Measurements from ENCODE around the gene TMEM107.
"Not testable (repeated sequence)": the region's sequence is repeated elsewhere in the genome, so short reads cannot be mapped to it uniquely, and the experiment has no call there.

The TMEM107 gene

DNA sequence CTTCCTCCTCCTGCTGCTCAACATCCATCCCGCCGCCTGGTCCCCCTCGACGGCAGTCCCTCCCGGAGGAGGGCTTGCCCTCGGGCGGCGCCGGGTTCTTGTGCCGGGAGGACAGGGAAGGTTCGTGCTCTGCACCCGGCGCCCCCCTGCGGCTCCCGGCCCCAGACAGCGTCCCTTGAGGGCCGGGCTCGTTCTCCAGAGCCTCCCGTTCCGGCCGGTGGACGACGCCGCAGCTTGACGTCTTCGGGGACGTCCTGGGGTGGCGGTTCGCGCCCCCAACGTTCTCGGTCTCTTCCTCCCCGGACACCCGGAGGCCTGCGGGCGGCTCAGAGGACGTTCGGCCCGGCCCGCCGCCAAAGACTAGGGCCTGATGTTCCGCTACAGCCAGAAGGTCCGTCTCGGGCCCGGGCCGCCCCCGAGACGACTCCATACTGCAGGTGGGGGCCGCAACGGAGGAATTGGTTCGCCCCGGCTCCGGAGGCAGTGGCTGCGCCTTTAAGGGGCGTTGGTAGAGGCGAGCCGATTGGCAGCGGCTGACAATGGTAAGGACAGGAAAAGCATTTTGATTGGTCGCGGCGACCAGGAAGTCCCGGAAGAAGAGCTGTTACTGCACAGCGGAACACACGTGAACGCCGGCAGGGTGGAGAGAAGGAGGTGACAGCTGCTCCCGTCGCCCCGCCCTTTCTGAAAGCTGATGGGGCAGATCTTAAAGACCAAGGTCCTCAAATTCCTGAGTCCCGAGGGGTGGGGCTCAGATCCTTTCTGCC is 13.7 kb upstream of the TMEM107 start, which contains the start of gene BORCS6:
Gene BORCS6 (minus strand): TSS at position 470 of the 767 bp plus-strand sequence. CDS start 40 bp downstream, at position 430.
- peak; percentile 99 for DNase-seq (ENCODE audit: low read depth)

DNA sequence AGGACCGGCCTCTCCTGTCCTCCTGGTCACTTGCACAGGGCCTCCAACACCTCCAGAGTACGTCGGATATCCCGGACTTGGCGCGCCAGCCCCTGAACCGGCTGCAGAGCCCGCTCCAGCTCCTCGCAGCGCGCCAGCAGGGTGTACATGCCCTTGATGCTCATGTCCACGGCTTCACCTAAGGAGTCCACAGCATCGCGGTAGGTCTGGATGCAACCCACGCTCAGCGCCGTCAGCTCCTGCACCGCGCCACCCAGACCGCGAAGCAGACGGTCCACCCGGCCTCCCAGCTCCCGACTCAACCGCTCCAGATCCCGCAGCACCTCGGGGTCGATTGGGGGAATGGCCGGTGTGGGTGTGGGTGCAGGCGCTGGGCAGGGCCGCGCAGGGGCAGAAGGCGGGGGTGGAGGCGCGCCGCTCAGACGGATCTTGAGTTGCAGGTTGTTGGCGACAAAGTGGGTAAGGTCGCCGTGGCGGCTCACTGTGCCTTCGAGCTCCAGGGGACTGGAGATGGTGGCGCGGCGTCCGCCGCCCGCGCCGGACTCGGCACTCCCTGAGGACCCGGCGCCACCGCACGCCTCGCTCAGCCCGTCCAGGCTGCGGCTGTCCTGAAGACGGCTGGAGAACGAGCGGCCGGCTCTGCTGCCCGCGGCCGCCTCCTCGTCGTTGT is 13.0 kb upstream of the TMEM107 start:
- no peak for DNase-seq (ENCODE audit: low read depth)

DNA sequence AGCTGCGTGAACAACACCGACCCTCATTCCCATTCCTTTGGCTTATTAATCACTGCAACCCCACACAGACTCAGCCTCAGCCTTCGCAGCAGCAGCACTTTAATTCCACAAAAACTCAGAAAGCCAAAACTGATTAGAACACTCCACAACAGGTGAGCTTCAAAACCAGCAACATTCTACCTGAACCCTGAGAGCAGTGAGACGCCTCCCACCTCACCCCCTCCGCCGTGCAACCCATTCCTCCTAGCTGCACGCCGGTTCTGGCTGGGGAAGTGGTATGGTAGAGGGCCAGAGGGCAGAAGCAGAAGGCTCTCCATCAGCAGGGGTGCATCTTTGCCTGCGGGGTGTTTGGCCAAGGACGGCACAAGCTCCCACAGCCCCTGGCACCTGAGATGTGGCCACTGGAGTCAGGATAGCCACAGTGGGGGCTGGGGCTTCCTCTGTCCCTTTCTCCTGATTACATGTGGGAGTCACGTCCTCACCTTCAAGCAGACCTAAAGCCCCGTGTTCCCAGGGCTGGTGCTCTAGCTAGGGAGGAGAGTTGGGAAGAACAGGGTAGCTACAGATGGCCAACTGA is 12.2 kb upstream of the TMEM107 start:
- no peak for DNase-seq (ENCODE audit: low read depth)

DNA sequence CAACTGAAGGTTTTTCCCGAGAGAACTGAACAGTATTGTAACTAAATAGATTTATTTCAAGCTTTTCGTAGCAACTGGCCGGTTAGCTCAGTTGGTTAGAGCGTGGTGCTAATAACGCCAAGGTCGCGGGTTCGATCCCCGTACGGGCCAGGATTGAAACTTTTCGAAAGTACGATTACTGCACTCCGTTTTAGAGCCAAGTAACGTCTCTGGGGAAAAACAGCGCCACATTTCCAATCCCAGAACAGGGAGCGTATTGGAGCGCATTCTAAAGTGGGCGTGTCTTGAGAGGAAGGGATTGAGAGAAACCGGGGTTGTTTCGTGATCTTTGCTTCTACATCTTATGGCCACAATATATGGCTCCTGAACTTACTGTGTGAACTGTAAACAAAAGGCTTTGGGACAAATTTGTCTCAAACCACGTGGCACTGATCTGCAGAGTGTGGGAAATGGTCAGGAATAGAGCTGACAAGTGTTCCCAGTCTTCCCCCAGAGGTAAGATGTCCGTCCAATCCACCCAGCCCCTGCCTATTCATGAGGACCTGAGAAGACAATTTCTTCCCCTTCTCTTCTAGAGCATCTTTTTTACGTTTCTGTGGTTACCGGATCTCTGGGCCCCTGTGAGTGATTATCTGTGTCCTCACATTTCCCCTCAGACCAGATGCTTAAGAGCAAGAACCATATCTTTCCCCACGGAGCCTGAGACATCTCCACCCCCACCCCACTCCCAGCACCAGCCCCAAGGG is 11.5 kb upstream of the TMEM107 start:
- peak; percentile 99 for DNase-seq (ENCODE audit: low read depth)

GRCh38 chr17:8186787-8187516 is 10.8 kb upstream of the TMEM107 start:
- peak; percentile 94 for DNase-seq (ENCODE audit: low read depth)

DNA sequence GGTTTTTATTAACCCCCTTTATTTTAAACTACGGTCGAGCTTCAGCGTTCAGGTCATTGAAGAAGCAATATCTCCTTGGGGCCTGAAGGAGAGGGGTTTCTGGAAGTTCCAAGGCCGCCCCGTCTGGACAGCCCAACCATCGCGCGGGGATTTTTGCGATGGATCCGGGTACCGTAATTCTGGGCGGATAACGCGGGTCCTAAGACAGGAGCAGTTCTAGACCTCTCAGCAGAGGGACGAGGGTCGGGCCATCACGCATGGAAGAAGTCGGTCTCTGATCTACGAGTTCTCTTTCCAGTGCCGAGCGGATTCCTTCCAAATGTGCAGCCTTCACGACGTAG is 10.2 kb upstream of the TMEM107 start:
- no peak for DNase-seq (ENCODE audit: low read depth)

DNA sequence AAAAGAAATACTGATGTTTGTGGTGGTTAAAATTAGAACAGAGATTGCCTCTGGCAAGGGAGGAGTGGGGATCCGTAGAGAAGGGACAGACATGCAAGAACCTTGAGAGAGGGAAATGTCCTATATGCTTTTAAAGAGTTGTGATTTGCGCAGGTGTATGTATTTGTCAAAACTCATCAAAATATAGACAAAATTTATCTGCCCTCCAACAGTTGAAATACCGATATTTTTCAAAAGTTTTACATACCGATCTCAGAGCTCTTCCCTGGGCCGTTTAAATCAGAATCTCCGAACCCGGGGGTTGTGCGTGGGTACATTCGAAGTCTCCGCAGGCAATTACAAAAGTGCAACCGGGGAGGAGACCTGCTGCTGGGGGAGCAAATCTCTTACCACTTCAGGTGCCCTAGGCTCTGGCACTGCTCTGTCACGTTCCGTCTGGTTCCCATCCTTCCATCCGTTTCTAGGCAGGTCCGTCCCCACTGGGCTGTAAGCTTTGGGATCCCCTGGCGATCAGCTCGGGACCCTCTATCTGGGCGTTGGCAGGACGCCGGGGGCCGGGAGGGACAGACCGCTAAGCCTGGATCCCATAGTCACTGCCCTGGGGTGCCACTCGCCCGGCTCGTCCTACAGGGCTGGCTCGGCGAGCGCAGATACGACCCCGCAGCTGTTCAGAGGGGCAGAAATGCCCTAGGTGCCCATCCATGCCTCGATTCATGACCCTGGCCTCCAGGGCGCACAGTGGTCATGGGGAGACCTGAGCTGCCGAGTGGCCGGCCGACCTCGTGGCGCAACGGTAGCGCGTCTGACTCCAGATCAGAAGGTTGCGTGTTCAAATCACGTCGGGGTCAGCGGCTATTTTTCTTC is 9.6 kb upstream of the TMEM107 start:
- peak; percentile 63 for DNase-seq (ENCODE audit: low read depth)

DNA sequence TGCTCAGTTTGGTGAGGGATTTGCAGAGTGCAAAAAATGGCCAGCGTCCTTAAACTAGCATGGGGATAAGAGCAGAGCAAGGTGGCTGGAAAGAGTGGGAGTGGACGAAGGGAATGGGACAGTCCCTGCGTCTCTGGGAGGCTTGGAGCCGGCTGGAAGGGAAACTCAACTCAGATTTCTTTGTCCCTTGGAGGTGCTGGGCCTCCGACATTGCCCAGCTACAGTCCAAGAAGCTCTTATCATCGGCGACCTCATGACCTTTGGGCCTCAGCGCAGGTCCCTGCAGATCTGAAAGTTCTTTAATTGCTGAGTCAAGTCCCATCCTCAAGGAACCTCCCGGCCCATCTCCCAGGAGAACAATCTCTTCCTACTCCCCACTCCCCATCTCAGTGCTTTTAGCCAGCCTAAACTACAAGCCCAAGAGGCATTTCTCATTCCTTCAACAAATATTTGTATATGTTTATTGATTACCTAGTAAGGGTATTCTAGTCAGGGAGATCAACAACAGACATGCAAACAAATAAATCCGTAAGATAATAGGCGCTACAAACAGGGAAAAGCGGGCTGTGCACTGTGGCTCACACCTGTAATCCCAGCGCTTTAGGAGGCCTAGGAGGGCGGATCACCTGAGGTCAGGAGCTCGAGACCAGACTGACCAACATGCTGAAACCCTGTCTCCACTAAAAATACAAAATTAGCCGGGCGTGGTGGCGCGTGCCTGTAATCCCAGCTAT is 985 bp upstream of the TMEM107 start:
- DNase-seq (ENCODE audit: low read depth) = no peak

DNA sequence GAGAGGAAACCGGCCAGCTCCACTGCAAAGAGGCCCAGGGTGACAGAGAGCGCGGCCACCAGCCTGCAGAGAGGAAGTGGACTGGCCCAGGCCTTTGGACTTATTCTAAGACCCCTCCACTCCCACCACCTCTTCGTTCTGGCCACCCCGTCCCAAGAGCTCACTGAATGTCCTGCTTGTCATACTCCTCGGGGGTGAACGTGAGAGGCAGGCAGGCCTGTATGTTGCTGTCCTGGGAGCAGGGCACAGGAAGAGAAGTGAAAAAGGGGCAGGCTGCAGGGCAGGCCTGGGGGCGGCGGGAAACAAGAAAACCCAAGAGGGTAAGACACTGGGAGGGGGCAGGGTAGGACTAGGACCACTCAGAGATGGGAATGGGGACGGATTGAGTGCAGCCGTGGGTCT is 384 bp downstream of the TMEM107 start:
- no peak for DNase-seq (ENCODE audit: low read depth)

- DNase-seq (ENCODE audit: low read depth) = no peak
Observed at GRCh38 chr17:8173871-8174322, 2.3 kb downstream of the TMEM107 start.

GRCh38 chr17:8173056-8173870 is 2.9 kb downstream of the TMEM107 start:
- DNase-seq (ENCODE audit: low read depth) = peak; percentile 97

- not testable (repeated sequence) for DNase-seq (ENCODE audit: low read depth)
Observed at GRCh38 chr17:8170186-8170585, 6.0 kb downstream of the TMEM107 start.

DNA sequence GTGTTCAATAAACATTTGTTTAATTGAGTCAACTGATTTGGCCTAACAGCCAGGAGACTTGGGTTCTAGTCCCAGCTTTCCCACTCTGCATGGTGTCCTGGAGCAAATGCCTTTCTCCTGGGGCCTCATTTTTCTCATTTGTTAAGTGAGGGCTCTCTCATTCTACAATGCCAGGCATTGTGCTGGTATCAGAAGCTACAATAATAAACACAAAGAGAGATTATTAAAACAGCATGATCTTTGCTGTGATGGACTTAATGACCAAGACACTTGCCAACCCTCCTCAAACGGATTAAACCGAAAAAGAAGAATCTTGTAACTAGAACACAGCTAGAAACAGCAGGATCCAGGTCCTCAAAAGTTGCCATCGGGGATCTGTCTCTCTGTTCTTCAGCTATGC is 8.7 kb downstream of the TMEM107 start:
- no peak for DNase-seq (ENCODE audit: low read depth)

- DNase-seq (ENCODE audit: low read depth) = no peak
Observed at GRCh38 chr17:8166731-8167130, 9.4 kb downstream of the TMEM107 start.

DNA sequence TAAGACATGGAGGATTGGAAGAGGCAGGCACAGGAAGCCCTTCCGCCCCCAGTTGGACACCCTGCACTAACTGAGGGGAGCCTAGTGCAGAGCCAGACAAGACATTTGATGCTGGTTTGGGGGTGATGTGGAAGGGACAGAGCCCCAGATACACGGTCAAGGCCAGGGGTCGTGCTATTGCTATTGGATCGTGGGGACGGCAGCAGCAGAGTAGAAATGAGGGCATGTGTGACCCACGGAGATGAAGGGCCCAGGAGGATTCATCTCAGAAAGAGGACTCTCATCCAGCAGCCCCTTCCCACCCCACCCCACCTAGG is 11.4 kb downstream of the TMEM107 start:
- DNase-seq (ENCODE audit: low read depth) = no peak

GRCh38 chr17:8163978-8164814 is 12.0 kb downstream of the TMEM107 start:
- no peak for DNase-seq (ENCODE audit: low read depth)

GRCh38 chr17:8162997-8163977 is 12.9 kb downstream of the TMEM107 start:
- DNase-seq (ENCODE audit: low read depth) = no peak
